ENCODE data around the gene SIPA1L3.

Gene SIPA1L3

GRCh38 chr19:38073841-38074685 is 167.1 kb downstream of the SIPA1L3 start:
- DNase-seq = no peak

- DNase-seq = no peak
Measured at GRCh38 chr19:38076337-38076736, 169.3 kb downstream of the SIPA1L3 start.

- no peak for DNase-seq
Measured at GRCh38 chr19:38078302-38078930, 171.4 kb downstream of the SIPA1L3 start.

- peak; percentile 2 for DNase-seq
Measured at GRCh38 chr19:38079926-38080380, 172.9 kb downstream of the SIPA1L3 start.

- DNase-seq = no peak
Measured at GRCh38 chr19:38081547-38082255, 174.7 kb downstream of the SIPA1L3 start.

GRCh38 chr19:38082256-38083118 is 175.5 kb downstream of the SIPA1L3 start:
- DNase-seq = no peak

GRCh38 chr19:38084196-38084595 is 177.2 kb downstream of the SIPA1L3 start:
- no peak for DNase-seq

GRCh38 chr19:38089440-38089839 is 182.4 kb downstream of the SIPA1L3 start:
- DNase-seq = no peak

GRCh38 chr19:38093154-38093553 is 186.1 kb downstream of the SIPA1L3 start:
- no peak for DNase-seq

- DNase-seq = no peak
Measured at GRCh38 chr19:38093587-38093986, 186.6 kb downstream of the SIPA1L3 start.

GRCh38 chr19:38095411-38096308 is 188.7 kb downstream of the SIPA1L3 start:
- DNase-seq = peak; percentile 48

- no peak for DNase-seq
Measured at GRCh38 chr19:38099966-38100365, 193.0 kb downstream of the SIPA1L3 start.

- DNase-seq = no peak
Measured at GRCh38 chr19:38100589-38100988, 193.6 kb downstream of the SIPA1L3 start.

- no peak for DNase-seq
Measured at GRCh38 chr19:38101723-38102122, 194.7 kb downstream of the SIPA1L3 start.

GRCh38 chr19:38105574-38105973 is 198.6 kb downstream of the SIPA1L3 start:
- DNase-seq = no peak

- no peak for DNase-seq
Measured at GRCh38 chr19:38107129-38107528, 200.1 kb downstream of the SIPA1L3 start.

- no peak for DNase-seq
Measured at GRCh38 chr19:38111898-38112297, 204.9 kb downstream of the SIPA1L3 start.

- DNase-seq = no peak
Measured at GRCh38 chr19:38114651-38115050, 207.6 kb downstream of the SIPA1L3 start.

- no peak for DNase-seq
Measured at GRCh38 chr19:38115271-38115802, 208.3 kb downstream of the SIPA1L3 start.

GRCh38 chr19:38118176-38118575 is 211.2 kb downstream of the SIPA1L3 start:
- DNase-seq = no peak

- DNase-seq = no peak
Measured at GRCh38 chr19:38120471-38121025, 213.5 kb downstream of the SIPA1L3 start.
